ENCODE data around the gene CXorf58. TPM values are rescaled to one million over a fixed set of nuclear protein-coding genes. Genes with fewer than 3 reads are reported as not detected.
A peak's percentile ranks its signal among the peaks of the same experiment; 100 is the strongest.
"Not testable (repeated sequence)": the region's sequence is repeated elsewhere in the genome, so short reads cannot be mapped to it uniquely, and the experiment has no call there.

CXorf58 gene, protein sequence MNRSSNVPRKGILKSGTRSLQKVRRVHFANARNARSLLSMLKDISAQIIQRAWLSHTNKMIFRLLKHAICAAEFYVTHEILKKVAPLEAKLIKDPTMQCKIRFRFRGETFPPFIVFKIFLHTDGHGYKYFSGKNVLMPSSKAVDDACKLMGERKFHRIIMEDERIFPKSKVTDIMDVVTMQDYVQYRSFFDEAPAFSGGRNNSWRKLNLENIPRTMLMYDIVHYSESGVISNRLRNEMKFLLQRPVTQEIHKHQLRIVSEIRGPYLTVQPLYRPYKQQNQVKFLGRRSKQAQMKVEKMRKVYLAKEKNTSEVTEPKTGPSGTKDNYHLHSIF
- polyA plus RNA-seq (2011; rRNA removed) (0.37 and 0.47 TPM in 2 replicates), polyA plus RNA-seq (2017; fragmentation: RNase III; extraction: RNeasy Plus Mini Kit Qiagen cat#74134 plus additional on column Dnase treatment) (0.07 to 0.16 TPM (median 0.15 TPM) in 3 replicates), polyA minus RNA-seq (2011; rRNA and poly(A)+ RNA removed) (not detected in 2 replicates)
- 0.04 and 0.09 TPM in 2 replicates for polyA plus RNA-seq (2012; cell fraction: cytosol; rRNA removed)
- 0.02 and 0.10 TPM in 2 replicates for polyA plus RNA-seq (2012; cell fraction: nucleus; rRNA removed)

DNA sequence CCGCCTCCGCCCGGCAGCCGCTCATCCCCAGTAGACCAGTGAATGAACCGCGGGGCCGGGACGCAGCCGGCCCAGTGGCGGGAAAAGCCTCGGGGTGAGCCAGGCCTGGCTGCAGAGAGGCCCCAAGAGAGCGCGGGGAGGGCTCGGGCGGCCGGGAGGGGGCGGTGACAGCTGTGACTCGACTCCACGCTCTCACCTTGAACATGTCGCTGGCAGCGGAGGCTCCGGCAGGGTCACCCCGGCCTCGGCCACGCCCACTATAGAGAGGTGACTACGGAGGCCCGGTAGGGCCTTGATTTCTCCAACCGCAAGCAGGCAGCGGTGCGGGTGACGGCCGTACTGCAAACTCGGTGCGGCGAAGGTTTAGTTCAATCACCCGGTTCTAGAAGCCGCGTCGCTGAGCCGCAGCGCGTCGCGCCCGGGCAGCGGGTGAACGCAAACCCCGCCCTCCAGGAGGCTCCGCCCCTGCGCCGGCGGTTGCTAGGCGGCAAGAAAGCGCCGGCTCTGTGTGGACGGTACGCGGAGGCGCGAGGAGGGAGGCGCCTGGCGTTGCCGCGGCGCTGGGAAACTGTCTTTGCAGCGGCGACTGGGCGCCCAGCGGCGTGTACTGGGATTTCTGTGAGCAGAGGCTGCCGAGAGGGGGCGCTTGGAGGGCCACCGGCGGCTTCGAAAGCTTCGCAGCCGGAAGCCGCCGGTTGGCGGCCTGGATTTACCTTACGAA lies at the start of gene CXorf58, which contains the start of gene APOO:
TSS of gene CXorf58 (plus strand) at position 509 of the 721 bp plus-strand sequence. CDS start 2,297 bp downstream, outside the sequence.
TSS of gene APOO (minus strand) at position 441 of the 721 bp plus-strand sequence. CDS start at position 205, 236 bp downstream.
- 1% methylated on average over 16 of the region's 81 CpGs for WGBS (ENCODE audit: missing lambda C conversion rate)
- FAIRE-seq (peak; percentile 85), ATAC-seq (peak; percentile 97 to 98), DNase-seq (ENCODE audit: low read depth in 1 of 2, low spot score in 1 of 2) (peak; percentile 82 to 96)
- H3K4me2 ChIP-seq: peak within 1 kb of the TSS; percentile 66
- peaks cover 10% of the 10 kb centered on the region; the same call in 2 of the 3 replicates for H3K4me1 ChIP-seq
- H3K27ac ChIP-seq: peak within 1 kb of the TSS; percentile 91 to 99
- POLR2A ChIA-PET: interaction anchor here (0.6 to 2.8 kb wide), 4 partner anchors 118 to 146 kb away, joined by 3 to 18 read pairs (median 12); partner anchors contain the start of genes EIF2S3 and SAT1
- TF ChIP-seq, protein P1, sequence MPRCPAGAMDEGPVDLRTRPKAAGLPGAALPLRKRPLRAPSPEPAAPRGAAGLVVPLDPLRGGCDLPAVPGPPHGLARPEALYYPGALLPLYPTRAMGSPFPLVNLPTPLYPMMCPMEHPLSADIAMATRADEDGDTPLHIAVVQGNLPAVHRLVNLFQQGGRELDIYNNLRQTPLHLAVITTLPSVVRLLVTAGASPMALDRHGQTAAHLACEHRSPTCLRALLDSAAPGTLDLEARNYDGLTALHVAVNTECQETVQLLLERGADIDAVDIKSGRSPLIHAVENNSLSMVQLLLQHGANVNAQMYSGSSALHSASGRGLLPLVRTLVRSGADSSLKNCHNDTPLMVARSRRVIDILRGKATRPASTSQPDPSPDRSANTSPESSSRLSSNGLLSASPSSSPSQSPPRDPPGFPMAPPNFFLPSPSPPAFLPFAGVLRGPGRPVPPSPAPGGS (IDR thresholded peaks at IDR 0.05): no peak
- TF ChIP-seq CHD2 (IDR thresholded peaks at IDR 0.05; ENCODE audit: low read length, partially characterized antibody): no peak
- 0 out of 2 replicates have a peak, but pooled peaks have one; percentile 42 for TF ChIP-seq MYC (IDR thresholded peaks at IDR 0.05; ENCODE audit: borderline replicate concordance, low read length)
- TF ChIP-seq, protein P2, sequence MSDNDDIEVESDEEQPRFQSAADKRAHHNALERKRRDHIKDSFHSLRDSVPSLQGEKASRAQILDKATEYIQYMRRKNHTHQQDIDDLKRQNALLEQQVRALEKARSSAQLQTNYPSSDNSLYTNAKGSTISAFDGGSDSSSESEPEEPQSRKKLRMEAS (IDR thresholded peaks at IDR 0.05): peak; percentile 69; the same call in 1 of the 2 replicates
- TF ChIP-seq, protein P3, sequence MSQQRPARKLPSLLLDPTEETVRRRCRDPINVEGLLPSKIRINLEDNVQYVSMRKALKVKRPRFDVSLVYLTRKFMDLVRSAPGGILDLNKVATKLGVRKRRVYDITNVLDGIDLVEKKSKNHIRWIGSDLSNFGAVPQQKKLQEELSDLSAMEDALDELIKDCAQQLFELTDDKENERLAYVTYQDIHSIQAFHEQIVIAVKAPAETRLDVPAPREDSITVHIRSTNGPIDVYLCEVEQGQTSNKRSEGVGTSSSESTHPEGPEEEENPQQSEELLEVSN (IDR thresholded peaks at IDR 0.05; ENCODE audit: borderline replicate concordance, low read depth): peak; percentile 42; the same call in 1 of the 2 replicates
- no peak for TF ChIP-seq EP300 (IDR thresholded peaks at IDR 0.05)
- peak; percentile 54 for TF ChIP-seq PHF8 (IDR thresholded peaks at IDR 0.05; ENCODE audit: borderline replicate concordance, low read depth)
- TF ChIP-seq BHLHE40 (IDR thresholded peaks at IDR 0.05; ENCODE audit: low read depth, low read length): no peak
- TF ChIP-seq RFX5 (IDR thresholded peaks at IDR 0.05): no peak
- peak; percentile 57 to 64 for TF ChIP-seq RAD21 (conservative IDR thresholded peaks at IDR 0.05 in 1 of 2, IDR thresholded peaks at IDR 0.05 in 1 of 2)
- TF ChIP-seq POLR2A (IDR thresholded peaks at IDR 0.05; ENCODE audit: low read length): peak; percentile 34; the same call in 1 of the 2 replicates
- TF ChIP-seq EHMT2 (IDR thresholded peaks at IDR 0.05; ENCODE audit: low read depth): no peak
- TF ChIP-seq JUN (IDR thresholded peaks at IDR 0.05): peak; percentile 45 to 82; a peak in 2 of 5 replicates
- no peak for TF ChIP-seq FOSL2 (IDR thresholded peaks at IDR 0.05)
- TF ChIP-seq FOSL2 (CRISPR knock-in tag; IDR thresholded peaks at IDR 0.05): no peak
- peak; percentile 75 for TF ChIP-seq SMC3 (IDR thresholded peaks at IDR 0.05)
- TF ChIP-seq, protein P4, sequence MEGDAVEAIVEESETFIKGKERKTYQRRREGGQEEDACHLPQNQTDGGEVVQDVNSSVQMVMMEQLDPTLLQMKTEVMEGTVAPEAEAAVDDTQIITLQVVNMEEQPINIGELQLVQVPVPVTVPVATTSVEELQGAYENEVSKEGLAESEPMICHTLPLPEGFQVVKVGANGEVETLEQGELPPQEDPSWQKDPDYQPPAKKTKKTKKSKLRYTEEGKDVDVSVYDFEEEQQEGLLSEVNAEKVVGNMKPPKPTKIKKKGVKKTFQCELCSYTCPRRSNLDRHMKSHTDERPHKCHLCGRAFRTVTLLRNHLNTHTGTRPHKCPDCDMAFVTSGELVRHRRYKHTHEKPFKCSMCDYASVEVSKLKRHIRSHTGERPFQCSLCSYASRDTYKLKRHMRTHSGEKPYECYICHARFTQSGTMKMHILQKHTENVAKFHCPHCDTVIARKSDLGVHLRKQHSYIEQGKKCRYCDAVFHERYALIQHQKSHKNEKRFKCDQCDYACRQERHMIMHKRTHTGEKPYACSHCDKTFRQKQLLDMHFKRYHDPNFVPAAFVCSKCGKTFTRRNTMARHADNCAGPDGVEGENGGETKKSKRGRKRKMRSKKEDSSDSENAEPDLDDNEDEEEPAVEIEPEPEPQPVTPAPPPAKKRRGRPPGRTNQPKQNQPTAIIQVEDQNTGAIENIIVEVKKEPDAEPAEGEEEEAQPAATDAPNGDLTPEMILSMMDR (IDR thresholded peaks at IDR 0.05): peak; percentile 82
- TF ChIP-seq ESRRA (IDR thresholded peaks at IDR 0.05; ENCODE audit: borderline replicate concordance, low read length): 0 out of 2 replicates have a peak, but pooled peaks have one; percentile 42
- 0 out of 2 replicates have a peak, but pooled peaks have one; percentile 29 for TF ChIP-seq HOXB5 (CRISPR knock-in tag; IDR thresholded peaks at IDR 0.05)
- peak; percentile 18; the same call in 1 of the 2 replicates for TF ChIP-seq GATA3 (IDR thresholded peaks at IDR 0.05; ENCODE audit: borderline replicate concordance)
- H3K4me3 ChIP-seq: peak within 1 kb of the TSS; percentile 82
- no peaks in the 10 kb centered on the region for H3K9me3 ChIP-seq
- CTCF ChIA-PET: interaction anchor here (0.5 to 10.0 kb wide), 23 partner anchors 9 to 214 kb away, joined by 3 to 312 read pairs (median 3); partner anchors contain the start of genes EIF2S3 and SAT1

DNA sequence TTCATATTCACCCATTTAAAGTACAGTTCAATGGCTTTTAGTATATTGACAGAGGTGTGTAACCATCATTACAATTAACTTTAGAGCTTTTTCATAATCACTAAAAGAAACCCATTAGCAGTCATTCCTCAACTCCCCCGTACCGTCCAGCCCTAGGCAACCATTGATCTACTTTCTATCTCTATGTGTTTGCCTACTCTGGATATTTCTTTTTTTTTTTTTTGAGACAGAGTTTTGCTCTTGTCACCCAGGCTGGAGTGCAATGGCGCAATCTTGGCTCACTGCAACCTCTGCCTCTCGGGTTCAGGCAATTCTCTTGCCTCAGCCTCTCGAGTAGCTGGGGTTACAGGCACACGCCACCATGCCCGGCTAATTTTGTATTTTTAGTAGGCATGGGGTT lies 48.6 kb upstream of the CXorf58 start:
- peaks cover 10% of the 10 kb centered on the region; the same call in 2 of the 3 replicates for H3K4me1 ChIP-seq
- FAIRE-seq; H3K4me2 ChIP-seq; DNase-seq (ENCODE audit: low read depth in 1 of 2, low spot score in 1 of 2); POLR2A ChIA-PET; ATAC-seq; H3K9me3 ChIP-seq; H3K4me3 ChIP-seq; H3K27ac ChIP-seq: not testable (repeated sequence)
- WGBS (ENCODE audit: missing lambda C conversion rate): 96% methylated on average over 7 of the region's 7 CpGs
- CTCF ChIA-PET: interaction anchor here (1.1 kb wide), 1 partner anchor 78 kb away, joined by 5 read pairs; no protein-coding TSS in a partner anchor

Data from A549 (cell line).